HG03565 (cell line): Measurements from ENCODE around the gene REV1.
"Not testable (repeated sequence)": the region's sequence is repeated elsewhere in the genome, so short reads cannot be mapped to it uniquely, and the experiment has no call there.

Source experiments
- ATAC-seq: cut with Tn5 transposase; IDR thresholded peaks from one replicate; pipeline ENCODE4 v1.9.1; 2021; ENCODE audit warnings: mild to moderate bottlenecking, moderate library complexity; ENCODE audit not compliant: unreplicated experiment

Gene REV1

GRCh38 chr2:99365661-99366060 is 124.2 kb downstream of the REV1 start:
- ATAC-seq, result no peak

DNA sequence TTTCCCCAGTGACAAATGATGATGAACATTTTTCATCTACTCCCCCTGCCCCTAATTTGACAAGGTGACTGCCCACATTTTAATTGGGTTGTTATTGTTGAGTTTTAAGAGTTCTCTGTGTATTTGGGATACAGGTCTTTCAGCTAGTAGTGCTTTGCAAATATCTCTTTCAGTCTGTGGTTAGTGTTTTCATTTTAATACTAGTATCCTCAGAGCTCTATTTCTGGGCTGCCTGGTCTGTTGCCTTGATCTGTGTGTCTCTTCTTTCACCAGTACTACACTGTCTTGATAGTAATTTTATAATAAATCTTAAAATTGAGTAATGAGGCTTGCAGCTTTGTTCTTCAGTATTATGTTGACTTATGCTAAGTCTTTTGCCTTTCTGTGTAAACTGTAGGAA is 133.0 kb downstream of the REV1 start:
- ATAC-seq, result no peak

DNA sequence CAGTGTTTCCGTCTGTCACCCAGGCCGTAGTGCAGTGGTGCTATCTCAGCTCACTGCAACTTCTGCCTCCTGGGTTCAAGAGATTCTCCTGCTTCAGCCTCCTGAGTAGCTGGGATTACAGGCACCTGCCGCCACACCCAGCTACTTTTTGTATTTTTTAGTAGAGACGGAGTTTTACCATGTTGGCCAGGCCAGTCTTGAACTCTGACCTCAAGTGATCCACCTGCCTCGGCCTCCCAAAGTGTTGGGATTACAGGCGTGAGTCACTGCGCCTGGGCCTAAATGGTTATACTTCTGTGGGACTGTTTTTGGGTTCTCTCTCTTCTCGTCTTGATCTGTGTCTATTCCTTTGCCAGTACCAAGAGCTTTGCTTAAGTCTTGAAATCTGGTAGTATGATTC is 135.0 kb downstream of the REV1 start:
- not testable (repeated sequence) for ATAC-seq

- ATAC-seq, result no peak
Observed at GRCh38 chr2:99354070-99354469, 135.7 kb downstream of the REV1 start.
